Liver (tissue), 9 donors: Measurements from ENCODE around the gene EVL. TPM values are rescaled to one million over a fixed set of nuclear protein-coding genes. Genes with fewer than 3 reads are reported as not detected.

Experiments used
- DNase-seq: peaks from one replicate; pipeline ENCODE4 v3.0.0-alpha.2; 2017; ENCODE audit warnings: low spot score
- H3K27ac ChIP-seq, 2 donors: one replicate each; pipeline ENCODE4 v1.7.0; 2013; ENCODE audit warnings: inconsistent platforms in 2 of 2, low read length in 2 of 2, control low read depth in 1 of 2, low read depth in 1 of 2, mild to moderate bottlenecking in 1 of 2
- H3K27me3 ChIP-seq, 4 donors: one replicate each; pipeline versions ENCODE4 v1.6.1 to v1.7.0; 2013; ENCODE audit warnings: low read length in 3 of 4, inconsistent platforms in 1 of 4, mild to moderate bottlenecking in 1 of 4, moderate library complexity in 1 of 4; ENCODE audit not compliant: control insufficient read depth in 4 of 4, insufficient read depth in 4 of 4
- H3K36me3 ChIP-seq, 4 donors: one replicate each; pipeline versions ENCODE4 v1.6.1 to v1.7.0; 2013; ENCODE audit warnings: low read length in 3 of 4, mild to moderate bottlenecking in 3 of 4, low read depth in 1 of 4, moderate library complexity in 1 of 4; ENCODE audit not compliant: control insufficient read depth in 4 of 4, insufficient read depth in 3 of 4
- H3K4me1 ChIP-seq, 4 donors: one replicate each; pipeline versions ENCODE4 v1.6.1 to v1.7.0; 2013; ENCODE audit warnings: low read length in 3 of 4, mild to moderate bottlenecking in 3 of 4, moderate library complexity in 1 of 4; ENCODE audit not compliant: control insufficient read depth in 4 of 4, insufficient read depth in 4 of 4
- H3K4me3 ChIP-seq, 3 donors: one replicate each; pipeline versions ENCODE4 v1.6.1 to v1.7.0; 2013; ENCODE audit warnings: low read length in 3 of 3, control low read depth in 1 of 3, low read depth in 1 of 3, mild to moderate bottlenecking in 1 of 3
- H3K9ac ChIP-seq, 2 donors: one replicate each; pipeline ENCODE4 v1.7.0; 2013; ENCODE audit warnings: low read length in 2 of 2, mild to moderate bottlenecking in 2 of 2, moderate library complexity in 2 of 2, control low read depth in 1 of 2, low read depth in 1 of 2
- H3K9me3 ChIP-seq, 4 donors: one replicate each; pipeline versions ENCODE4 v1.6.1 to v1.7.0; 2013; ENCODE audit warnings: low read length in 3 of 4; ENCODE audit not compliant: control insufficient read depth in 4 of 4
- EGR1 ChIP-seq, 2 donors: IDR thresholded peaks; 2 replicates each; pipeline ENCODE4 v1.6.1; 2016 to 2018; ENCODE audit warnings: antibody characterized with exemption in 2 of 2, low read depth in 2 of 2
- FOXA1 ChIP-seq: IDR thresholded peaks from 2 replicates; pipeline ENCODE4 v1.6.1; 2016; ENCODE audit warnings: antibody characterized with exemption
- FOXA2 ChIP-seq: IDR thresholded peaks from 2 replicates; pipeline ENCODE4 v1.6.1; 2016; ENCODE audit warnings: antibody characterized with exemption
- GABPA ChIP-seq, 2 donors: IDR thresholded peaks in 1 of 2; conservative IDR thresholded peaks in 1 of 2; 2 replicates each; pipeline ENCODE4 v1.6.1; 2016; ENCODE audit warnings: antibody characterized with exemption in 2 of 2, mild to moderate bottlenecking in 1 of 2, moderate library complexity in 1 of 2
- HNF4A ChIP-seq, 2 donors: conservative IDR thresholded peaks; 2 replicates each; pipeline ENCODE4 v1.6.1; 2016; ENCODE audit warnings: antibody characterized with exemption in 2 of 2, mild to moderate bottlenecking in 2 of 2
- HNF4G ChIP-seq: IDR thresholded peaks from 2 replicates; pipeline ENCODE4 v1.6.1; 2016; ENCODE audit warnings: antibody characterized with exemption
- JUND ChIP-seq, 2 donors: IDR thresholded peaks; 2 replicates each; pipeline ENCODE4 v1.6.1; 2016; ENCODE audit warnings: antibody characterized with exemption in 2 of 2
- NR2F2 ChIP-seq: IDR thresholded peaks from 2 replicates; pipeline ENCODE4 v1.6.1; 2016; ENCODE audit warnings: antibody characterized with exemption
- RXRA ChIP-seq, 2 donors: IDR thresholded peaks; 2 replicates each; pipeline ENCODE4 v1.6.1; 2017 to 2018; ENCODE audit warnings: antibody characterized with exemption in 2 of 2, mild to moderate bottlenecking in 1 of 2
- TAF1 ChIP-seq: conservative IDR thresholded peaks from 2 replicates; pipeline ENCODE4 v1.6.1; 2016; ENCODE audit warnings: antibody characterized with exemption, mild to moderate bottlenecking
- YY1 ChIP-seq: IDR thresholded peaks from 2 replicates; pipeline ENCODE4 v1.6.1; 2016; ENCODE audit warnings: antibody characterized with exemption, mild to moderate bottlenecking
- WGBS: extraction: QIAGEN DNeasy Blood & Tissue Kit; methylation state at CpG from one replicate; pipeline ENCODE4 v1.1.7; 2013; 5-methylcytosine and 5-hydroxymethylcytosine counted together
- polyA plus RNA-seq, 2 donors: library from polyadenylated mRNA; stranded (reverse) in 1 of 2; unstranded in 1 of 2; fragments of 200-250 nt in 1 of 2; fragments of >200 nt in 1 of 2; fragmentation: Nextera tagmentation in 1 of 2; extraction: Ambion mirVana in 1 of 2; gene quantifications; one replicate each; pipeline versions ENCODE4 v1.2.1 to v1.2.3, GENCODE V29; 2013 to 2015
- total RNA-seq, 2 donors: library from RNA; depleted of rRNA; stranded (reverse); fragments of >200 nt; gene quantifications; one replicate each; pipeline ENCODE4 v1.2.3, GENCODE V29; 2014
- TF ChIP-seq, protein P1 (sequence below): IDR thresholded peaks from 2 replicates; pipeline ENCODE4 v1.6.1; 2016; ENCODE audit warnings: antibody characterized with exemption, mild to moderate bottlenecking
- TF ChIP-seq, protein P2 (sequence below): IDR thresholded peaks from 2 replicates; pipeline ENCODE4 v1.6.1; 2016; ENCODE audit warnings: antibody characterized with exemption
- TF ChIP-seq, protein P3 (sequence below): IDR thresholded peaks from 2 replicates; pipeline ENCODE4 v1.6.1; 2016; ENCODE audit warnings: antibody characterized with exemption
- TF ChIP-seq, protein P4 (sequence below): IDR thresholded peaks from 2 replicates; pipeline ENCODE4 v1.6.1; 2016; ENCODE audit warnings: antibody characterized with exemption
- TF ChIP-seq, protein P5 (sequence below): fragments of 150-350 bp; IDR thresholded peaks from 2 replicates; pipeline ENCODE4 v1.5.1; 2017; ENCODE audit warnings: improper control_type of control experiment, low read depth, low read length; ENCODE audit not compliant: missing input control
- donor health status: healthy.
- donor health status: healthy.
- donor health status: healthy.
- donor health status: healthy.
- donor health status: healthy.

EVL gene
- total and polyA plus RNA-seq, 4 donors: 11.3 to 85.9 (median 33.9) TPM

DNA sequence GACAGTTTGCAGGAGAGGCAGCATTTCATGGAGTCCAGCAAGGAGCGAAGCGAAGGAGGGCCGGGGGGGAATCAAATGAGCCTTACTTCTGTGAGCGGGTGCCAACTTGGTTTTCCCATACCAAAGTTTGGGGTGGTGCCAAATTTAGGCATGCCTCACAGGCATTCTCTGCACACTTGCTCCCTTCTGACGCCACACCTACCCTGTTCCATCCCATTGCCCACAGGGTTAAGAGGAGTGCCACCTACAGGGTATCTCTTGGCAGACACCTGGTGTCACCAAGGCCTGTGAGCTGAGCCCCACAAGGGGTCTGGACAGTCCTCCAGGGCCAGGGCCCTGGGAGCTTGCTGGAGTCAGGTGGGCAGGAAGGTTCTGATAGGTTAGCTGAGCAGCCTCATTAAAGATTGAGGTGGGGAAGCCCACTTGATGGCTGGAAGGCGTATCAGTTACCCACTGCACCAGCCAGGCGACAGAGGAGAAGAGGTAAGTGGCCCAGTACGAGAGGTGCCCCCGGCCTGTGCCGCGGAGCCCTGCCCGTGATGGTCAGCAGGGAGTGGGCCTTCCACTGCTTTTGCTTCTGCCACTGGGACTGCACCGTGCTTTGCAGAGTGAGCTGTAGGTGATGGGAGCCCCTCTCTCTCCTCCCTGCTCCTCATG lies 49.0 kb downstream of the EVL start:
- WGBS: 93% methylated on average over 13 of the region's 13 CpGs
- no peak for DNase-seq
- Histone ChIP-seq H3K27me3 (no peaks in the 10 kb centered on the region), H3K27ac (no peak overlapping the region), H3K4me3 (no peak overlapping the region), H3K9ac (no peak overlapping the region), H3K4me1 (no peaks in the 10 kb centered on the region), H3K9me3 (no peaks in the 10 kb centered on the region), H3K36me3 (peaks cover 0 to 10% (median 2%) of the 10 kb centered on the region in 4 donors)
- TF ChIP-seq FOXA2: no peak
- TF ChIP-seq, protein P1, sequence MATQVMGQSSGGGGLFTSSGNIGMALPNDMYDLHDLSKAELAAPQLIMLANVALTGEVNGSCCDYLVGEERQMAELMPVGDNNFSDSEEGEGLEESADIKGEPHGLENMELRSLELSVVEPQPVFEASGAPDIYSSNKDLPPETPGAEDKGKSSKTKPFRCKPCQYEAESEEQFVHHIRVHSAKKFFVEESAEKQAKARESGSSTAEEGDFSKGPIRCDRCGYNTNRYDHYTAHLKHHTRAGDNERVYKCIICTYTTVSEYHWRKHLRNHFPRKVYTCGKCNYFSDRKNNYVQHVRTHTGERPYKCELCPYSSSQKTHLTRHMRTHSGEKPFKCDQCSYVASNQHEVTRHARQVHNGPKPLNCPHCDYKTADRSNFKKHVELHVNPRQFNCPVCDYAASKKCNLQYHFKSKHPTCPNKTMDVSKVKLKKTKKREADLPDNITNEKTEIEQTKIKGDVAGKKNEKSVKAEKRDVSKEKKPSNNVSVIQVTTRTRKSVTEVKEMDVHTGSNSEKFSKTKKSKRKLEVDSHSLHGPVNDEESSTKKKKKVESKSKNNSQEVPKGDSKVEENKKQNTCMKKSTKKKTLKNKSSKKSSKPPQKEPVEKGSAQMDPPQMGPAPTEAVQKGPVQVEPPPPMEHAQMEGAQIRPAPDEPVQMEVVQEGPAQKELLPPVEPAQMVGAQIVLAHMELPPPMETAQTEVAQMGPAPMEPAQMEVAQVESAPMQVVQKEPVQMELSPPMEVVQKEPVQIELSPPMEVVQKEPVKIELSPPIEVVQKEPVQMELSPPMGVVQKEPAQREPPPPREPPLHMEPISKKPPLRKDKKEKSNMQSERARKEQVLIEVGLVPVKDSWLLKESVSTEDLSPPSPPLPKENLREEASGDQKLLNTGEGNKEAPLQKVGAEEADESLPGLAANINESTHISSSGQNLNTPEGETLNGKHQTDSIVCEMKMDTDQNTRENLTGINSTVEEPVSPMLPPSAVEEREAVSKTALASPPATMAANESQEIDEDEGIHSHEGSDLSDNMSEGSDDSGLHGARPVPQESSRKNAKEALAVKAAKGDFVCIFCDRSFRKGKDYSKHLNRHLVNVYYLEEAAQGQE: no peak
- TF ChIP-seq EGR1 (IDR thresholded peaks at IDR 0.05; ENCODE audit: low read depth in 2 of 2): no peak
- TF ChIP-seq NR2F2: no peak
- no peak for TF ChIP-seq RXRA (IDR thresholded peaks at IDR 0.05)

DNA sequence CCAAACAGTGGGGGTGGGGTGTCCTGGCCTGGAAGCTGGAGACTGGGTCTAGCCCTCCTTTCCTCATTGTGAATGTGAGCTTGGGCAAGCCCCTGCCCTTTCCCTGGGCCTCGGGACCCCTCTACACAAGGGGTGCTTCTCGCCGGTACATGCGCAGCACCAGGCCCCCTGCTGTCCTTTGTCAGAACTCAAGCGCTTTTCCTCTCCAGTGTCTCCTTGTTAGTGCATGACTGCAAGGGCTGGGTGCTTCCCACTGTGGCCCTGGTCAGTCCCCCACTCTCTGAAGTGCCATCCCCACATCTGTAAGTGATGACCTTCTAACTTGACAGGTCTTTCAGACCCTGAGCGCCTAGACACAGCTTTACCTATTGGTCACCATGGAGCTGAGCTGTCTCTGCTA lies 50.0 kb downstream of the EVL start:
- DNase-seq: no peak
- H3K9me3 ChIP-seq: no peaks in the 10 kb centered on the region
- H3K27ac ChIP-seq: no peak overlapping the region
- no peak overlapping the region for H3K9ac ChIP-seq
- WGBS: 95% methylated on average over 6 of the region's 6 CpGs
- no peaks in the 10 kb centered on the region for H3K27me3 ChIP-seq
- H3K4me1 ChIP-seq: no peaks in the 10 kb centered on the region
- H3K36me3 ChIP-seq: peaks cover 0 to 10% (median 2%) of the 10 kb centered on the region in 4 donors
- no peak overlapping the region for H3K4me3 ChIP-seq
- TF ChIP-seq HNF4A (conservative IDR thresholded peaks at IDR 0.05) (no peak), EGR1 (IDR thresholded peaks at IDR 0.05; ENCODE audit: low read depth in 2 of 2) (no peak), YY1 (no peak), TAF1 (no peak), HNF4G (no peak)
- TF ChIP-seq, protein P1: no peak

DNA sequence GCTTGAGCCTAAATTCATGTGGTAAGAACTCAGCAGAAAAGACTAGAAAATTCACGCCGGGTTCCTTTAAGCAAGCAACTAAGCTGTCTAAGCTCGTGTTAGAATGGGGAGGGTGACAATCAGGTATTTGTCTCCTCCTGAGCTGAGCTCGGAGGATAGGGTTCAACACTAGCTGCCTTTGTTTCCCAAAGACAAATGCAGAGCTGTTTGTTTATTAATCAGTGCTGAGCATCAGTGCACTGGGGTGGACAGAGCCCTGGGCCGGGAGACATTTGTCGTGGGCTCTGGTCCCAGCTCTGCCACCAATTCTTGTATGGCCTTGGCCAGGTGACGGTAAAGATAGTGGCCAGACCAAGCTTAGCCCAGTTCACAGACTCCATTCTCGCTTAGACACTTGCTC lies 50.5 kb downstream of the EVL start:
- 97% methylated on average over 8 of the region's 8 CpGs for WGBS
- no peak for TF ChIP-seq GABPA (IDR thresholded peaks at IDR 0.05 in 1 of 2, conservative IDR thresholded peaks at IDR 0.05 in 1 of 2)
- no peak for TF ChIP-seq HNF4G
- no peak for TF ChIP-seq HNF4A (conservative IDR thresholded peaks at IDR 0.05)
- TF ChIP-seq NR2F2: no peak
- no peak for TF ChIP-seq FOXA1
- TF ChIP-seq, protein P2, sequence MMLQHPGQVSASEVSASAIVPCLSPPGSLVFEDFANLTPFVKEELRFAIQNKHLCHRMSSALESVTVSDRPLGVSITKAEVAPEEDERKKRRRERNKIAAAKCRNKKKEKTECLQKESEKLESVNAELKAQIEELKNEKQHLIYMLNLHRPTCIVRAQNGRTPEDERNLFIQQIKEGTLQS: no peak
- TF ChIP-seq, protein P3, sequence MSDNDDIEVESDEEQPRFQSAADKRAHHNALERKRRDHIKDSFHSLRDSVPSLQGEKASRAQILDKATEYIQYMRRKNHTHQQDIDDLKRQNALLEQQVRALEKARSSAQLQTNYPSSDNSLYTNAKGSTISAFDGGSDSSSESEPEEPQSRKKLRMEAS: no peak
- no peak for TF ChIP-seq YY1
- TF ChIP-seq, protein P4, sequence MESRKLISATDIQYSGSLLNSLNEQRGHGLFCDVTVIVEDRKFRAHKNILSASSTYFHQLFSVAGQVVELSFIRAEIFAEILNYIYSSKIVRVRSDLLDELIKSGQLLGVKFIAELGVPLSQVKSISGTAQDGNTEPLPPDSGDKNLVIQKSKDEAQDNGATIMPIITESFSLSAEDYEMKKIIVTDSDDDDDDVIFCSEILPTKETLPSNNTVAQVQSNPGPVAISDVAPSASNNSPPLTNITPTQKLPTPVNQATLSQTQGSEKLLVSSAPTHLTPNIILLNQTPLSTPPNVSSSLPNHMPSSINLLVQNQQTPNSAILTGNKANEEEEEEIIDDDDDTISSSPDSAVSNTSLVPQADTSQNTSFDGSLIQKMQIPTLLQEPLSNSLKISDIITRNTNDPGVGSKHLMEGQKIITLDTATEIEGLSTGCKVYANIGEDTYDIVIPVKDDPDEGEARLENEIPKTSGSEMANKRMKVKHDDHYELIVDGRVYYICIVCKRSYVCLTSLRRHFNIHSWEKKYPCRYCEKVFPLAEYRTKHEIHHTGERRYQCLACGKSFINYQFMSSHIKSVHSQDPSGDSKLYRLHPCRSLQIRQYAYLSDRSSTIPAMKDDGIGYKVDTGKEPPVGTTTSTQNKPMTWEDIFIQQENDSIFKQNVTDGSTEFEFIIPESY: no peak
- TF ChIP-seq FOXA2: no peak
- TF ChIP-seq, protein P5, sequence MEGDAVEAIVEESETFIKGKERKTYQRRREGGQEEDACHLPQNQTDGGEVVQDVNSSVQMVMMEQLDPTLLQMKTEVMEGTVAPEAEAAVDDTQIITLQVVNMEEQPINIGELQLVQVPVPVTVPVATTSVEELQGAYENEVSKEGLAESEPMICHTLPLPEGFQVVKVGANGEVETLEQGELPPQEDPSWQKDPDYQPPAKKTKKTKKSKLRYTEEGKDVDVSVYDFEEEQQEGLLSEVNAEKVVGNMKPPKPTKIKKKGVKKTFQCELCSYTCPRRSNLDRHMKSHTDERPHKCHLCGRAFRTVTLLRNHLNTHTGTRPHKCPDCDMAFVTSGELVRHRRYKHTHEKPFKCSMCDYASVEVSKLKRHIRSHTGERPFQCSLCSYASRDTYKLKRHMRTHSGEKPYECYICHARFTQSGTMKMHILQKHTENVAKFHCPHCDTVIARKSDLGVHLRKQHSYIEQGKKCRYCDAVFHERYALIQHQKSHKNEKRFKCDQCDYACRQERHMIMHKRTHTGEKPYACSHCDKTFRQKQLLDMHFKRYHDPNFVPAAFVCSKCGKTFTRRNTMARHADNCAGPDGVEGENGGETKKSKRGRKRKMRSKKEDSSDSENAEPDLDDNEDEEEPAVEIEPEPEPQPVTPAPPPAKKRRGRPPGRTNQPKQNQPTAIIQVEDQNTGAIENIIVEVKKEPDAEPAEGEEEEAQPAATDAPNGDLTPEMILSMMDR: no peak
- TF ChIP-seq JUND (IDR thresholded peaks at IDR 0.05): no peak

More for the DNA sequence above, 50.5 kb downstream of the EVL start:
- H3K27ac ChIP-seq: no peak overlapping the region
- no peaks in the 10 kb centered on the region for H3K9me3 ChIP-seq
- no peaks in the 10 kb centered on the region for H3K4me1 ChIP-seq
- H3K27me3 ChIP-seq: no peaks in the 10 kb centered on the region
- no peak overlapping the region for H3K9ac ChIP-seq
- no peak for DNase-seq
- peaks cover 0 to 10% (median 2%) of the 10 kb centered on the region in 4 donors for H3K36me3 ChIP-seq
- no peak overlapping the region for H3K4me3 ChIP-seq
